GM12891 (cell line): ENCODE data around the gene REC8.

Experiments used
- DNase-seq: peaks from one replicate; pipeline ENCODE4 v3.0.0; 2011; ENCODE audit warnings: low spot score; ENCODE audit not compliant: insufficient read length
- FAIRE-seq: peaks from 2 replicates; lab custom pipeline; 2011; peaks lifted over from hg19 to GRCh38; lab: Jason Lieb, UNC
- PAX5 ChIP-seq: IDR thresholded peaks from 2 replicates; pipeline ENCODE4 v1.6.1; 2011; ENCODE audit warnings: low read length, moderate library complexity, mild to moderate bottlenecking; ENCODE audit not compliant: insufficient read depth, severe bottlenecking
- POLR2A ChIP-seq: IDR thresholded peaks from 2 replicates; pipeline ENCODE4 v1.6.1; 2011; ENCODE audit warnings: low read depth, low read length, control low read depth
- POLR2AphosphoS5 ChIP-seq: IDR thresholded peaks from 2 replicates; pipeline ENCODE4 v1.6.1; 2011; ENCODE audit warnings: low read depth, low read length, control low read depth
- POU2F2 ChIP-seq: IDR thresholded peaks from 2 replicates; pipeline ENCODE4 v1.6.1; 2011; ENCODE audit warnings: low read depth, mild to moderate bottlenecking, control low read depth, low read length, moderate library complexity
- SPI1 ChIP-seq: IDR thresholded peaks from 2 replicates; pipeline ENCODE4 v1.6.1; 2011; ENCODE audit warnings: low read depth, low read length, control low read depth
- TAF1 ChIP-seq: IDR thresholded peaks from 2 replicates; pipeline ENCODE4 v1.6.1; 2011; ENCODE audit warnings: low read depth, low read length, control low read depth

Gene REC8

GRCh38 chr14:24226473-24226872 lies 54.6 kb downstream of the REC8 start:
- no peak for TF ChIP-seq POLR2AphosphoS5
- no peak for TF ChIP-seq TAF1
- TF ChIP-seq POU2F2, result no peak
- no peak for TF ChIP-seq PAX5
- TF ChIP-seq SPI1, result no peak
- TF ChIP-seq POLR2A, result no peak
- DNase-seq, result no peak
- no peak for FAIRE-seq

- no peak for FAIRE-seq
- TF ChIP-seq POLR2A (no peak), SPI1 (no peak), POLR2AphosphoS5 (no peak), POU2F2 (no peak), TAF1 (no peak), PAX5 (no peak)
- no peak for DNase-seq
Measured at GRCh38 chr14:24228902-24229301, 57.0 kb downstream of the REC8 start.
